Natural killer cell treated with Interleukin-12 subunit alpha and Interleukin-12 subunit beta and Interleukin-15 and Interleukin-18, amount 100 ng/mL, for 72 hours (primary cell): Measurements from ENCODE around the gene XPC. TPM values are rescaled to one million over a fixed set of nuclear protein-coding genes. Genes with fewer than 3 reads are reported as not detected.
A peak's percentile ranks its signal among the peaks of the same experiment; 100 is the strongest.

Experiments used
- ATAC-seq, 2 donors: fragments of 150-1000 bp; cut with Tn5 transposase in 1 of 2; sonication (Bioruptor Pico), chemical (Tn5 transposase) in 1 of 2; 2 replicates each; pipeline ENCODE4 v1.10.0; 2021
- DNase-seq: peaks from one replicate; pipeline ENCODE4 v3.0.0; 2022; ENCODE audit warnings: low spot score
- H3K27ac Mint-ChIP-seq, 2 donors: 1 replicate in 1 of 2; 2 replicates in 1 of 2; pipeline ENCODE4 v1.8.0; 2022; ENCODE audit warnings: mixed read lengths in 2 of 2, mild to moderate bottlenecking in 1 of 2, moderate library complexity in 1 of 2
- H3K27me3 Mint-ChIP-seq, 2 donors: 1 replicate in 1 of 2; 2 replicates in 1 of 2; pipeline ENCODE4 v1.8.0; 2022; ENCODE audit warnings: mixed read lengths in 2 of 2
- H3K36me3 Mint-ChIP-seq: one replicate; pipeline ENCODE4 v1.8.0; 2022; ENCODE audit warnings: mixed read lengths
- H3K4me1 Mint-ChIP-seq, 2 donors: 1 replicate in 1 of 2; 2 replicates in 1 of 2; pipeline ENCODE4 v1.8.0; 2022; ENCODE audit warnings: low read depth in 2 of 2, mixed read lengths in 2 of 2, mild to moderate bottlenecking in 1 of 2
- H3K4me3 Mint-ChIP-seq: one replicate; pipeline ENCODE4 v1.8.0; 2022; ENCODE audit warnings: mixed read lengths
- H3K9me3 Mint-ChIP-seq: 2 replicates; pipeline ENCODE4 v1.8.0; 2022; ENCODE audit warnings: mixed read lengths
- total RNA-seq, 2 donors: library from RNA; stranded (reverse); gene quantifications; one replicate each; pipeline ENCODE4 v1.2.3, GENCODE V29; 2022

XPC gene
- total RNA-seq, 2 donors from 2014 or later: 24.6 to 31.5 TPM

DNA sequence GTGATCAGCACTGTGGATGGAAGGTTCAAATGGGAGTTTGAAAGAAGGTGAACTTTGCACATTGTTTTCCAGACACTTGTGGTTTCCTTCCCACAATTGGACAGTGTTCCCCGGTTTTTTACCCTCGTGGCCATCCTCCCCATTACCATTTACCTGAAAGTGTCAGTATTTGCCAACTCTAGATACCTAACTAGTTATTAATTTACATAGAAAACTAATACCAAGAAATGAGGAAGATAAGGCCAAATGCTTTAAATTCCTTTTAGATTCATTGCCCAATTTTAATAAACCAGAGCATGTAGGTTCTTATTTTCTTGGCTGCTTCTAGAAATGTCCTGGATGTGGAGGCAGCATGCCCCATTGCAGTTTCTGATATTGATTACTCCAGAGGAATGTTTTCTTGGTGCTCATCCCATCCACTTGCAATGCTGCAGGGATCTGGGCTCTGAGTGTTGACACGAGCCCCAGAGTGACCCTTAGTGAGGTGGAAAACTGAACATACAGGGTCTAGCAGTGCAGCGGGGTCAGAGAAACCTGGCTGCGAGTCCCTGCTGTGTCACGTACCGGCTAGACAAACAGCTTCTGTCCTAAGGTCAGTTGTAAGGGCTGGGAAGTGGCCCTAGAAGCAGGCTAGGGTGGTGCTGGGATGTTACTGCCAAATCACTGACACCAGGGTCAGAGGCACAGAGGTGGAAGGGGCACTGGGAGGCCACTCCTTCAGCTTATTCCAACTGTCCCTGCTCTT, 23.7 kb upstream of the XPC start:
- ATAC-seq (no peak), DNase-seq (no peak)
- Mint-ChIP-seq H3K36me3 (peaks cover 14% of the 10 kb centered on the region), H3K4me1 (peaks cover 0 to 6% of the 10 kb centered on the region in 2 donors), H3K27me3 (no peaks in the 10 kb centered on the region), H3K27ac (no peak overlapping the region), H3K4me3 (no peak overlapping the region), H3K9me3 (no peaks in the 10 kb centered on the region)

DNA sequence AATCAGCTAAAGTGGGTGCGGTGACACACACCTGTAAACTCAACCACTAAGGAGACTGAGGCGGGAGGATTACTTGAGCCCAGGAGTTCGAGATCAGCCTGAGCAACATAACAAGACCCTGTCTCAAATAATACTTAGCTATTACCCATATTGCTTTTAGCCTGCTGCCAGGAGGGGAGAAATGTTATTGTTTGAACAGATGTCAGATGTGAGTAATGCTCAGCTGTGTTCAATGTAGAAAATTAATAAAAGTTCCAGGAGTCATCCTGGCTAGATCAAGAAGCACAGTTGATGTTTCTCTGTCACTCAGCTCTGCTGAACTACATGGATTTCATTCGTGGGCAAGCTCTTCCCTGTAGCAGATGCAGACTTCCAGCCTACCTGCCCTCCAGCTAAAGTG, 22.4 kb upstream of the XPC start:
- H3K27me3 Mint-ChIP-seq: no peaks in the 10 kb centered on the region
- peaks cover 0 to 6% of the 10 kb centered on the region in 2 donors for H3K4me1 Mint-ChIP-seq
- ATAC-seq (no peak), DNase-seq (no peak)
- H3K36me3 Mint-ChIP-seq: peaks cover 14% of the 10 kb centered on the region
- no peak overlapping the region for H3K4me3 Mint-ChIP-seq
- no peak overlapping the region for H3K27ac Mint-ChIP-seq
- no peaks in the 10 kb centered on the region for H3K9me3 Mint-ChIP-seq

DNA sequence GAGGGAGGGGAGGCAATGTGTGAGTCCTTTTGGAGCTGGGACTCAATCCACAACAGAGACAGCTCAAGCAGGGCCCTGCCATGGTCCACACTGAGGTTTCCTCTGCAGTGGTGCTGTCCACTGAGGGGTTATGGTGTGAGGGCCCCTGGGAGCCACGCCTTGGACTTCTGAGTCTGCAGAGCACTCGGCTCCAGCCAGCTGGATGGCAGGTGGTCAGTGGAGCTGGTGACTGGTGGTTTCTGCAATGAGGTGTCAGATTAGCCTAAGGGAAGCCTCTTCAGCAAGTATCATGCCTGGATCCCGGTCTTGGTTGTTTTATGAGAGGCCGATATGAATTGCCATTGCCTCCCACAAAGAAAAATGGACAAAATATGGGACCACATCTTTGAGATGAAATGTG, 21.9 kb upstream of the XPC start:
- no peak for ATAC-seq
- no peak overlapping the region for H3K27ac Mint-ChIP-seq
- H3K9me3 Mint-ChIP-seq: no peaks in the 10 kb centered on the region

DNA sequence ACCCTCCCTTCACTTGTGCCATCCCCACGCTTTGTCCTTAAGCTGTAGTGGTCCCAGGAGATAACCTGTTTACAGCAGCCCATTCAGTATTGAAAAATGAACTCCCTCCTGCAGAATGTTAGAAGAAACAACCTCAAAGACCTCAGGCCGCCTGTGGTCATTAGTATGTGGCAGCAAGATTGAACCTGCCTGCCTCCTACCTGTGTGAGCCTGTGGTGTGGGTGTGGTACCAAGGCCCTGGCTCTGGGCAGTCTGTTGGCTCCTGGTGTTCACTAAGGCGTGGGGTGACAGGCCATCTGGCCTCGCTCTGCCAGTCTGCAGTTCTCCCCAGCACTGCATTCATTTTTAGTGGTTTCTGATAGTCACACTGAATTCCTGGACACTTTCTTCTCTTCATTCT, 21.2 kb upstream of the XPC start:
- H3K4me3 Mint-ChIP-seq: no peak overlapping the region
- no peaks in the 10 kb centered on the region for H3K27me3 Mint-ChIP-seq
- peaks cover 14% of the 10 kb centered on the region for H3K36me3 Mint-ChIP-seq
- no peak for DNase-seq
- no peak overlapping the region for H3K27ac Mint-ChIP-seq
- H3K9me3 Mint-ChIP-seq: no peaks in the 10 kb centered on the region
- H3K4me1 Mint-ChIP-seq: peaks cover 0 to 6% of the 10 kb centered on the region in 2 donors
- no peak for ATAC-seq

More for the DNA sequence above, 21.9 kb upstream of the XPC start:
- peaks cover 14% of the 10 kb centered on the region for H3K36me3 Mint-ChIP-seq
- H3K4me1 Mint-ChIP-seq: peaks cover 0 to 6% of the 10 kb centered on the region in 2 donors
- H3K27me3 Mint-ChIP-seq: no peaks in the 10 kb centered on the region
- no peak for DNase-seq
- no peak overlapping the region for H3K4me3 Mint-ChIP-seq

DNA sequence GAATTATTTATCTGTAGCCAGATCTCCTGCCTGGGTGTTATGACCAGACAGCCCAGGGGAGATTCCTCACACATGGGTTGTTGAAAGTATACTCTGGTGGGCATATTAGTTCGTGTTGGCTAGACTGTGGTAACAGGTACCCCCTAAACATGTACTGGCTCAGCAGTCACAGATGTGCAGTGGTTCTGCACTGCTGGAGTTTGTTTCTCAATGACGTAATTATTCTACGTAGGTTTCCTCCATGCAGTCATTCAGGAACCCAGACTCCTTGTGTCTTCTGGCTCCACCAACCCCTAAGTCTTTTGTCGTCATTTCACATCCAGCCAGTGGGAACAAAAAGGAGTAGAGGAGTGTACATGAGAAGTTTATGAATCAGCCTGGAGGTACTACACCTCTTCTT, 16.5 kb upstream of the XPC start:
- H3K9me3 Mint-ChIP-seq: no peaks in the 10 kb centered on the region
- peaks cover 14% of the 10 kb centered on the region for H3K36me3 Mint-ChIP-seq
- H3K27me3 Mint-ChIP-seq: no peaks in the 10 kb centered on the region
- ATAC-seq (no peak), DNase-seq (no peak)
- peaks cover 33 to 34% of the 10 kb centered on the region in 2 donors for H3K4me1 Mint-ChIP-seq
- H3K4me3 Mint-ChIP-seq: no peak overlapping the region
- no peak overlapping the region for H3K27ac Mint-ChIP-seq

DNA sequence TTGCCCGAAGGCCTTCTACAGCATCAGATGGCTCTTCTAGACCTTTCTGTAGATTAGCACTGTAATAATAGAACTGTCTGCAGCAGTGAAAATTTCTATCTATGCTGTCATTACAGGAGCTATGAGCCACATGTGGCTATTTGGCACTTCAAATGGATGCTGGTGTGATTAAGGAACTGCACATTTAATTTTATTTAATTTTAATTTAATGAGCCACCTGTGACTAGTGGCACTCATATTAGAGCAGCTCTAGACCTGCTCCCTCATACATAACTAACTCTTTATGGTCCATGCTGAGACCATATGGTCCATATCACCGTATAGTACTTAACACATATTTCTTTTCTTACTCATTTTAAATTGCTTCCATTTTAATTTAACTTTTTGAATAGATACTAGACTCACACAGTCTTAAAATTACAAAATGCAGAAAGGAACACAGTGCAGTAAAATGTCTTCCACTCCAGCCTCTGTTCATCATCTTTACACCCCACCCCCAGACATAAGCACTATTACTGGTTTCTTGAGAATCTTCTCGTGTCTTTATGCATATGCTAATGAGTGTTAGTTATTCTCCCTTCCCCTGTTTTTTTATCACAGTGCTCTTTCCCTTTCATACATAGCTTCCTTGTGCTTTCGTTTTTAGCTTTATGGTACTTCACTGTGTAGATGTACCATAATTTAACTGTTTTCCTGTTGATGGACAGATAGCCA, 9.8 kb upstream of the XPC start:
- H3K4me3 Mint-ChIP-seq: no peak overlapping the region
- peaks cover 51 to 53% of the 10 kb centered on the region in 2 donors for H3K4me1 Mint-ChIP-seq

DNA sequence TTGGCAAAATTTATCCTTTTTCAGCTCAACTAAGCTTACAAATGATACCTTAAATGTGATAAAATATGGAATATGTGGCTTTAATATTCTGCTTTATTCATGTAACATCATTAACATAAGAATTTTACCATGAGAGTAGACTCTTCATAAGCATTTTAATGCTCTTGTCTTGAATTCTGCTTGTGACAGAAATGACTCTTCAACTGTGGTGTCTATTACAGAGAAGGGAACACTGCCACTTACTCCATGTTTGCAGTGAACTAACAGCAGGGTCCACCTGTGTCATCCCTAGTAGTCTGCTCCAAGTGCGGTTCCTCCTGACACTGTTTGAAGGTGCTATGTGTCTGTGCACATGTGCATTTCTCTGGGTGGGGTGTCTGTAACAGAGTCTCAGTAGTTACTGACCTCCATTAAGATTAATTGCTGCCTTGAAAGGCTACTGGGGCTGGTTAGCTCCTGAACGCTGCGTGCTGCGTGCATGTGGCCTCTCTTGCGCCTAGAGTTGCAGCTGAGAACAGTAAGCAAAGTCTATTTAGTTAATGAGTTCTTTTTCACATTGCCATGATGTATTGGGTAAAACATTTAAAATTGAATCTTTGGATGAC, 8.6 kb upstream of the XPC start:
- ATAC-seq (no peak), DNase-seq (no peak)
- Mint-ChIP-seq H3K4me1 (peaks cover 42 to 52% of the 10 kb centered on the region in 2 donors), H3K27me3 (no peaks in the 10 kb centered on the region), H3K27ac (no peak overlapping the region), H3K4me3 (no peak overlapping the region), H3K36me3 (peaks cover 8% of the 10 kb centered on the region), H3K9me3 (no peaks in the 10 kb centered on the region)

More for the DNA sequence above, 9.8 kb upstream of the XPC start:
- H3K27me3 Mint-ChIP-seq: no peaks in the 10 kb centered on the region
- H3K9me3 Mint-ChIP-seq: no peaks in the 10 kb centered on the region
- peak overlapping the region in 1 of 2 donors; percentile 47 for H3K27ac Mint-ChIP-seq
- no peak for DNase-seq
- peaks cover 8% of the 10 kb centered on the region for H3K36me3 Mint-ChIP-seq
- ATAC-seq: no peak

DNA sequence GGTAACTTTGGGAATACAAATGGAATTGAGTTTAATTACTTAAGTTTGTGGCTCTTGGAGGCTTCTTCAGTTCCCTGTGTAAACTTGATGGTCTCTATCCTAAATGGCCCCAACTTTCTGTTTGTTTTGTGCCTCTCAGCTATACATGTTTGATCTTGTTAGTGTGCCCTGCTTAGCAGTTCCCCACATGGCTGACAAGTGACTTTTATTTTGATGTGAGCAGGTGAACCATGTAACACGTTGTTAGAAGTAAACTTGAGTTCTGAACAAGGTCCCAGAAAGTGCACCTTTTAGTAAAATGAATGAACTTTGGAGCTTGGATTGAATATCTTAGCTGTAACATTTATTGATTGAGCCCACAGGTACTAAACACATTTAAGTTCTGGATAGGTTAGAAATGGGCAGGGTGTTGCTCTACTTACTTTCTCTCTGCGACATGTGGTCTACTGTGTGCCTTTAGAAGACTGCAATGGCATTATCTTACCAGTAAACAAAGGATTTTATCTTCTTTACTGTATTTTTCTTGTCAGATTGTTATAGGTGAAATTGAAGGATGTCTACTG, 4.7 kb upstream of the XPC start:
- Mint-ChIP-seq H3K27me3 (no peaks in the 10 kb centered on the region), H3K4me3 (no peak overlapping the region), H3K9me3 (no peaks in the 10 kb centered on the region), H3K27ac (no peak overlapping the region), H3K36me3 (no peaks in the 10 kb centered on the region), H3K4me1 (peaks cover 29 to 31% of the 10 kb centered on the region in 2 donors)
- DNase-seq (no peak), ATAC-seq (no peak)

DNA sequence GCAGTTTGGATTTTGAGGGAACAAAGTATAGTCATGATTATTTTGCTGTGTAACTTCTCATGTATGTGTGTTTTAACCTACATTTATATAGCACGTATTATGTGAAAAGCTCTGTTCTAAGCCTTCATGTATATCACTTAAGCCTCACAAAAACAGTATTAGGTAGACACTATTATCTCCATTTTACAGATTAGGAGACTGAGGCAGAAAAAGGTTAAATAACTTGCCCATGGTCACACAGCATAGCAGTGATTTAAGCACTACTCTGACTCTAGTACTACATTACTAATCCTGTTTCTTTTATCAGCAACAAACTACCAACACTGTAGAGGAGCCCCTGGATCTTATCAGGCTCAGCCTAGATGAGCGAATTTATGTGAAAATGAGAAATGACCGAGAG, 2.9 kb upstream of the XPC start:
- Mint-ChIP-seq H3K4me3 (no peak overlapping the region), H3K9me3 (no peaks in the 10 kb centered on the region), H3K36me3 (peaks cover 6% of the 10 kb centered on the region), H3K27ac (no peak overlapping the region), H3K27me3 (no peaks in the 10 kb centered on the region), H3K4me1 (peaks cover 35 to 36% of the 10 kb centered on the region in 2 donors)
- ATAC-seq (no peak), DNase-seq (no peak)

DNA sequence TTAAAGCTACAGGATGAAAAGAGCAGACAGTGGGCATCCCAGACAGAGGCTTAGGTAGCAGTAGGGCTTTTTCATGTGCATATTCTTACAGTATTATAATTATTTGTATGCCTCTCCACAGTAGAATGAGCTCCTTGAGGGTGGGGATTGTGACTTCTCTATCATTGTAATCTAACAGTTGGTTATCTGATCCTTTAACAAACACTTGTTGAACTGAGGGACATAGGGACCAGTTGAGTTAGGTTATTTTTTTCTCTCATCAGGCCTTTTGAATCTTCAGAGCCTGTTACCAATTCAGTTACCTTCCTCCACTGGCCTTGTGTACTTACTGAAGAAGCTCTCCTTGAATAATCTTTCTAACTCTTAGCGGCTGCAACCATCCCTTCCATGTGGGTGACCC, 1.4 kb upstream of the XPC start:
- ATAC-seq (no peak), DNase-seq (no peak)
- peak overlapping the region; percentile 94 to 95 for H3K27ac Mint-ChIP-seq
- peaks cover 6% of the 10 kb centered on the region for H3K36me3 Mint-ChIP-seq
- peaks cover 48 to 50% of the 10 kb centered on the region in 2 donors for H3K4me1 Mint-ChIP-seq
- H3K4me3 Mint-ChIP-seq: peak overlapping the region; percentile 93
- no peaks in the 10 kb centered on the region for H3K27me3 Mint-ChIP-seq
- no peaks in the 10 kb centered on the region for H3K9me3 Mint-ChIP-seq

DNA sequence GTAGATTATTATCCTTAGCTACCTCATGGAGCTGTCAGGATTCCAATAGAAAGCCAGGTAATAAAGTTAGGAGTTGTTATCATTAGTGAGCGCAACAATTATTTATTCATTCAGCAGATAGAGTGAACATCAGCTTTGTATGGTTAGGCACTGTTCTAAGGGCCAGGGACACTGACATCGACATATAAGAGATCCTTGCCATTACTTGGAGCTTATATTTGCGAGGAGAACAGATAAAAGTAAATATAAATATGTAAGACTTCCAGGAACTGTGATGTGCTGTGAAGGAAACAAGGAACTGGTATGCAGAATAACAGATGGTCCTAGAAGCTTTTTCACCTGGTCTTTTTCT, 689 bp upstream of the XPC start:
- Mint-ChIP-seq H3K4me1 (peaks cover 49 to 57% of the 10 kb centered on the region in 2 donors), H3K27ac (peak overlapping the region; percentile 94 to 95), H3K36me3 (peaks cover 6% of the 10 kb centered on the region), H3K4me3 (peak overlapping the region; percentile 93), H3K27me3 (no peaks in the 10 kb centered on the region), H3K9me3 (no peaks in the 10 kb centered on the region)
- no peak for ATAC-seq
- no peak for DNase-seq

DNA sequence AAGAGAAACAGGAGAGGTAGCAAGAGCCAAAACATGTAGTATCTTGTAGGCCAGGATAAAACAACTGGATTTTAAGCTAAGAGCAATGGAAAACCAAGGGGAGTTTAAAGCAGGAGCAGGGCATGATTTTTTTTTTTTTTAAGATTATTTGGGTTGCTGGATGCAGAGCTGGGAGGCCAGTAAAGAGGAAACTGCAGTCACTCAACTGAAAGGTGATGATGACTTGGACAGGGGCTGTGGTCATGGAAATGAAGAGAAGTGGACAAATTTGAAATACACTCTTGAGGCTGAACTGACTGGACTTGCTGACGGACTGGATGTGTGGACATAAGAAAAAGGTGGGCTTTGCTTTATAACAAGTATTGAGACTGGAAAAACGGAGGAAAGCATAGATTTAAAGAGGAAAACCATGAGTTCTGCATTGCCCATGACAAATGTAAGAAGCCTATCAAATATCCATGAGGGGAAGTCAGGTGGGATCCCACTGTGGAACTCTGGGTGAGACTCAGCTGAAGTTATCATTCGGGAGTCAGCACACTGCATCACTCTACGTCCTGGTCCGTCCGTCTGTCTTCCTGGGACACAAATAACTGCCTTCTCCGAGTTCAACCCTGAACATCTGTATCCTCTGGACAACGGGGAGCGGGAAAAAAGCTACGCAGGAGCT, 688 bp downstream of the XPC start:
- DNase-seq (no peak), ATAC-seq (peak; percentile 8 to 15)
- peak overlapping the region; percentile 93 for H3K4me3 Mint-ChIP-seq
- peak overlapping the region; percentile 94 to 95 for H3K27ac Mint-ChIP-seq
- peaks cover 42 to 57% of the 10 kb centered on the region in 2 donors for H3K4me1 Mint-ChIP-seq
- peaks cover 6% of the 10 kb centered on the region for H3K36me3 Mint-ChIP-seq
- H3K9me3 Mint-ChIP-seq: no peaks in the 10 kb centered on the region
- no peaks in the 10 kb centered on the region for H3K27me3 Mint-ChIP-seq

DNA sequence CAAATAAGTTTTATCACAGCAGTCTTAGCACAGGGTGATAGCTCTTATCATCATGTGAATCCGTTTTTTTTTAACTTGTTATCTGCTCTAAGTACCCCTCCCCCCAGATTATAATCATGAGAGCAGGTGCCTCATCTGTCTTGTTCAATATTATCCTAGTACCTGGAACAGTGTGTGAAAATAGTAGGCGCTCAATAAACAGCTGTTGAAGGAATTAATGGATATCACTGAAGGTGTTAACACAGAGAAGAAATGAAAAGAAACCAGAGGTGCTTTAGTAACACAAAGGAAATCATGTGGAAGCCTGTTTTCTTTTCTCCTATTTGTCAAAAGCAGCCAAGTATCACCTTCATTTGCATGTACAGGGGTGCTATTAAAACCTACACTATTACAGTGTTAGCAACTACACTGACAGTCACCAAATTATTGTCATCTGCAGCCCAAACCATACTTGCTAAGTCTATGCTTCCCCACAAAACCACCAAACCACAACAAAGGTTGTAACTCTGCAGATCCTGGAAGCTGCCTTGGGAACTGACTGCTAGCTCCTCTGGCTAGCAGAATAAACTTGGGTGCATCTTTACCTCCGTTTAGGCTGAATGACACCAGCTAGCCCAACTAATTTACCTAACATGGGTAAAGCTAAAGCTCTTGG, 2.9 kb downstream of the XPC start:
- DNase-seq: peak; percentile 64
- Mint-ChIP-seq H3K36me3 (peaks cover 21% of the 10 kb centered on the region), H3K27me3 (no peaks in the 10 kb centered on the region), H3K9me3 (no peaks in the 10 kb centered on the region), H3K4me1 (peaks cover 45 to 61% of the 10 kb centered on the region in 2 donors), H3K4me3 (peak overlapping the region; percentile 71), H3K27ac (peak overlapping the region; percentile 70 to 72)
- ATAC-seq: peak in 1 of 2 donors; percentile 47
